HL-60 (cell line): ENCODE measurements around the gene SCAMP5.

Experiments
- DNase-seq, 2 experiments: peaks; one replicate each; pipeline ENCODE4 v3.0.0-alpha.2; 2010 to 2020; ENCODE audit warnings: low read depth in 1 of 2, low spot score in 1 of 2
- H3K27ac ChIP-seq: fragments of 250-450 bp; sonication (Bioruptor Pico); replicated peaks from 2 replicates; pipeline ENCODE4 v1.5.1; 2020; ENCODE audit warnings: mild to moderate bottlenecking, moderate library complexity
- H3K27me3 ChIP-seq: fragments of 250-450 bp; sonication (Bioruptor Pico); 2 replicates; pipeline ENCODE4 v1.5.1; 2021; ENCODE audit warnings: mild to moderate bottlenecking, moderate library complexity; ENCODE audit not compliant: insufficient read depth, poor library complexity, severe bottlenecking
- H3K4me3 ChIP-seq: replicated peaks from 2 replicates; pipeline ENCODE4 v1.5.1; 2011; ENCODE audit warnings: mild to moderate bottlenecking, control low read depth, low read length; ENCODE audit not compliant: insufficient read depth
- GABPA ChIP-seq: IDR thresholded peaks from 2 replicates; pipeline ENCODE4 v1.6.1; 2012; ENCODE audit warnings: low read depth
- POLR2AphosphoS5 ChIP-seq: IDR thresholded peaks from 2 replicates; pipeline ENCODE4 v1.6.1; 2012; ENCODE audit warnings: low read depth
- SPI1 ChIP-seq: IDR thresholded peaks from 2 replicates; pipeline ENCODE4 v1.6.1; 2012; ENCODE audit warnings: low read depth, mild to moderate bottlenecking, borderline replicate concordance
- TF ChIP-seq, protein P1 (sequence below): IDR thresholded peaks from 2 replicates; pipeline ENCODE4 v1.6.1; 2012; ENCODE audit warnings: low read depth; ENCODE audit not compliant: insufficient replicate concordance
- TF ChIP-seq, protein P2 (sequence below): IDR thresholded peaks from one replicate; pipeline ENCODE4 v1.5.1; 2011; ENCODE audit warnings: low read length, control low read depth, inconsistent platforms; ENCODE audit not compliant: insufficient read depth

SCAMP5 gene

DNA sequence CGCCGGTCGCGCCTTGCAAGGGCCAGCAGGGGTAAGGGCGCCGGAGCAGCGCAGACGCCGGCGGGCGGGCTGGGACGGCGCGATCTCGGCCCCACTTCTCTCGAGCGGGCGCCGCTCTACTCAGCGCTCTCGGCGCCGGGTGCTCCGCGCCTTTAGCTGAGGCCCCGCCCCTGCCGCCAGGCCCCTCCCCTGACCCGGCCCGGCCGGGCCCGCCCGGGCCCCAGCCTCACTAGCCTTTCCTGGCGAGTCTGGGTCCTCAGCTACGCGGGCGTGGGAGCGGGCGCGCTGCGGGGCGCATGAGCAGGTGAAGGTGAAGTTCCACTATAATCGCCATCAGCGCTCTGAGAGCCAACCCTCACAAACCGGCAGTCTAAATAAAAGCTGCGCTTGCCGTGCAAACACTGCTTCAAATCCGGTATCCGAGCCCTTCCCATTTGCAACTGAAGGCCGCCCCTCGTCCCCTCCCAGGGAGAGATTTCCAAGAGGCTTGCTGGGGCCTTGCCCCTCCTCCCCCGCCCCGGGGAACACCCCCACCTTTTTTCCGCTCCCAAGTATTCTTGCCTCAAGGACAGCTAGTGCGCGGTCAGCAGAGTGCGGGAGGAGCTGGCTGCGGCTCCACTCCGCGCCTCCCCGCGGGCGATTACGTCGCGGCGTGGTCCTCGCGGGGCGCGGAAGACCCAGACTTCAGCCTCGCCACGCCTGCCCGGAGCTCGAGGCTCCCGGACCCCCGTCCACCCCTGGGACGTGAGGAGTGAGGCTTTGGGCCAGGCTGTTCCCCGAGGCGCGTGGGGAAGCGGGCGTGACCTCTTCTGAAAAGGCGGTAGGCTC, 38.5 kb upstream of the SCAMP5 start, which contains the start of gene RPP25:
Gene RPP25, minus strand, starts transcription at position 125 of the 828 bp plus-strand sequence. CDS start 189 bp downstream, outside the sequence.
- H3K27me3 ChIP-seq: peaks cover 42% of the 10 kb centered on the region
- TF ChIP-seq POLR2AphosphoS5 (0 out of 2 replicates have a peak, but pooled peaks have one; percentile 30), SPI1 (no peak)
- no peak within 1 kb of the TSS for H3K27ac ChIP-seq
- peak within 1 kb of the TSS; percentile 48 for H3K4me3 ChIP-seq
- peak in 1 of 2 experiments; percentile 55 for DNase-seq

DNA sequence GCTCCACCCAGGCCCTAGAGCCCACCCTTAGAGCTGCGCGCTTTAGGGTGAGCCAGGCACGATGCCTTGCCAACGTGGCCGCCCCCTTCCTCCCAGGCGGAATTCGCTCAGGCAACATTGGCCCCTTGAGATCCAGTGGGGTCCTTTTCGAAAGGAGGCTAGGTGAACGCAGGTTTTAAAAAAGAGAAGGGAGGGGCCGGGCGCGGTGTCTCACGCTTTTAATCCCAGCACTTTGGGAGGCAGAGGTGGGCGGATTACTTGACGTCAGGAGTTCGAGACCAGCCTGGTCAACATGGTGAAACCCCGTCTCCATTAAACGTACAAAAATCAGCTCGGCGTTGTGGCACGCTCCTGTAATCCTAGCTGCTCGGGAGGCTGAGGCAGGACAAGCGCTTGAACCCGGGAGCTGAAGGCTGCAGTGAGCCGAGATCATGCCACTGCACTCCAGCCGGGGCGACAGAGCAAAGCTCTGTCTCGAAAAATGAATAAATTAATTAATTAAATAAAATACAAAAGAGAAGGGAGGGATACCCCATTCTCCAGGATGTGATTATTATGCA, 37.8 kb upstream of the SCAMP5 start:
- no peak for TF ChIP-seq GABPA
- no peak for TF ChIP-seq SPI1
- TF ChIP-seq, protein P1, sequence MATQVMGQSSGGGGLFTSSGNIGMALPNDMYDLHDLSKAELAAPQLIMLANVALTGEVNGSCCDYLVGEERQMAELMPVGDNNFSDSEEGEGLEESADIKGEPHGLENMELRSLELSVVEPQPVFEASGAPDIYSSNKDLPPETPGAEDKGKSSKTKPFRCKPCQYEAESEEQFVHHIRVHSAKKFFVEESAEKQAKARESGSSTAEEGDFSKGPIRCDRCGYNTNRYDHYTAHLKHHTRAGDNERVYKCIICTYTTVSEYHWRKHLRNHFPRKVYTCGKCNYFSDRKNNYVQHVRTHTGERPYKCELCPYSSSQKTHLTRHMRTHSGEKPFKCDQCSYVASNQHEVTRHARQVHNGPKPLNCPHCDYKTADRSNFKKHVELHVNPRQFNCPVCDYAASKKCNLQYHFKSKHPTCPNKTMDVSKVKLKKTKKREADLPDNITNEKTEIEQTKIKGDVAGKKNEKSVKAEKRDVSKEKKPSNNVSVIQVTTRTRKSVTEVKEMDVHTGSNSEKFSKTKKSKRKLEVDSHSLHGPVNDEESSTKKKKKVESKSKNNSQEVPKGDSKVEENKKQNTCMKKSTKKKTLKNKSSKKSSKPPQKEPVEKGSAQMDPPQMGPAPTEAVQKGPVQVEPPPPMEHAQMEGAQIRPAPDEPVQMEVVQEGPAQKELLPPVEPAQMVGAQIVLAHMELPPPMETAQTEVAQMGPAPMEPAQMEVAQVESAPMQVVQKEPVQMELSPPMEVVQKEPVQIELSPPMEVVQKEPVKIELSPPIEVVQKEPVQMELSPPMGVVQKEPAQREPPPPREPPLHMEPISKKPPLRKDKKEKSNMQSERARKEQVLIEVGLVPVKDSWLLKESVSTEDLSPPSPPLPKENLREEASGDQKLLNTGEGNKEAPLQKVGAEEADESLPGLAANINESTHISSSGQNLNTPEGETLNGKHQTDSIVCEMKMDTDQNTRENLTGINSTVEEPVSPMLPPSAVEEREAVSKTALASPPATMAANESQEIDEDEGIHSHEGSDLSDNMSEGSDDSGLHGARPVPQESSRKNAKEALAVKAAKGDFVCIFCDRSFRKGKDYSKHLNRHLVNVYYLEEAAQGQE: no peak
- TF ChIP-seq POLR2AphosphoS5: no peak
- TF ChIP-seq, protein P2, sequence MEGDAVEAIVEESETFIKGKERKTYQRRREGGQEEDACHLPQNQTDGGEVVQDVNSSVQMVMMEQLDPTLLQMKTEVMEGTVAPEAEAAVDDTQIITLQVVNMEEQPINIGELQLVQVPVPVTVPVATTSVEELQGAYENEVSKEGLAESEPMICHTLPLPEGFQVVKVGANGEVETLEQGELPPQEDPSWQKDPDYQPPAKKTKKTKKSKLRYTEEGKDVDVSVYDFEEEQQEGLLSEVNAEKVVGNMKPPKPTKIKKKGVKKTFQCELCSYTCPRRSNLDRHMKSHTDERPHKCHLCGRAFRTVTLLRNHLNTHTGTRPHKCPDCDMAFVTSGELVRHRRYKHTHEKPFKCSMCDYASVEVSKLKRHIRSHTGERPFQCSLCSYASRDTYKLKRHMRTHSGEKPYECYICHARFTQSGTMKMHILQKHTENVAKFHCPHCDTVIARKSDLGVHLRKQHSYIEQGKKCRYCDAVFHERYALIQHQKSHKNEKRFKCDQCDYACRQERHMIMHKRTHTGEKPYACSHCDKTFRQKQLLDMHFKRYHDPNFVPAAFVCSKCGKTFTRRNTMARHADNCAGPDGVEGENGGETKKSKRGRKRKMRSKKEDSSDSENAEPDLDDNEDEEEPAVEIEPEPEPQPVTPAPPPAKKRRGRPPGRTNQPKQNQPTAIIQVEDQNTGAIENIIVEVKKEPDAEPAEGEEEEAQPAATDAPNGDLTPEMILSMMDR: no peak
- no peak overlapping the region for H3K27ac ChIP-seq
- H3K27me3 ChIP-seq: peaks cover 42% of the 10 kb centered on the region
- no peak for DNase-seq
- H3K4me3 ChIP-seq: no peak overlapping the region; the same call in 1 of the 2 replicates

DNA sequence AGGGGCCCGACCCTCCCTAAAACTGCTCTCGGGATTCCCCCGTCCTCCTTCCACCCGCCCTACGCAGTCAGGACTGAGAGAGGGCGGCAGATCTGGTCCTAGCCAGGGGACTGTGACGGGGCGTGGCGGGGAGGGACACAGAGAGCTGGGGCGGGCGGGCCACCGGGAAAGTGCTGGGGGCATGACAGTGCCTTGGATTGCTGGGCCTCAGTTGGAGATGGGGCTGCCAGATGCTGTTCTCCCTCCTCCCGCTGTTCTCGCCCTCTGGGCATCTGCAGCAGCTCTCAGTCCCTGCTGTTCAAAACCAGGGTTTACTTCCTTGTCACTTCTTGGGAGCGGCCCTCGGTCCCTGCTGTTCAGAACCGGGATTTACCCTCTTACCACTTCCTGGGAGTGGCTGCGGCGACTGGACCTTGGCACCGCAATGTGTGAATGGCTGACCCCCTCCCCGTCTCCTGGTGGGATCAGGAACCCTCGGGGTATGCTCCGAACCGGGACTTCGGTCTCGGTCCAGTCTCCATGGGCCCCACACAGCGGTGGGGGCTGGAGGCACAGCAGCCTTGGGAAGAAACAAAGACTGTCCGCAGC, 36.9 kb upstream of the SCAMP5 start:
- H3K27ac ChIP-seq: no peak overlapping the region
- no peak for DNase-seq
- H3K27me3 ChIP-seq: peaks cover 42% of the 10 kb centered on the region
- TF ChIP-seq, protein P1: no peak
- TF ChIP-seq, protein P2: no peak
- TF ChIP-seq SPI1 (no peak), GABPA (no peak), POLR2AphosphoS5 (no peak)
- H3K4me3 ChIP-seq: no peak overlapping the region

DNA sequence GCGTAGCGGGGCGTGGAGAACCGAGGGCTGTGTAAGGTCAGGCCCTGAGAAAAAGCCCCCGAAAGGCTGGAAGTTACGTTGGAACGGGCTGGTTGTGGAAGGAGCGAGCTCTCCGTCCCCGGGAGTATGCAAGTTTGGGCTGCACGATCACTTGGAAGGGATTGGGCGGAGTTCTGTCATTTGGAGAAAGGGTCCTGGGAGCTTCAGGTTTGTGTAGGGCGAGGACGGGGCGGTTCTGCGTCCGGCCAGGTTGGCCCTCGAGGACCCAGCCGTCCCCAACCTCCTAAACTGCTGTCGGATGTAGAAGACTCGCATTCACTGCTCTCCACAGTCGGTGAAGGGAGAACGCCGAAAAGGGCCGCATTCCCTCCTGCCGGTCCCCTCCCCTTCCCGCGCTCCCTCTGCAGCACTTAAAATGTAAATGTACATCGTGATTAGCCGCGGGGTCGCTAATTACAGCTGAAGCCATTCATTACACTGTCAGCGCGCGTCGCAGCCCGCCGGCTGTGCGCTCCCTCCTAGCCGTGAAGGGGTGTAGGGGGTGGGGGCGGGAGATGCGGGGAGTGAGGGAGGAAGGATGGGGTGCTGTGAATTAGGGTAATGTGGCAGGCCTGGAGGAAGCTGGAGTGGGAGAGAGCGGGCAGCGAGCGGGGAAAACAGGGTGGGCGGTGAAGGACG, 36.3 kb upstream of the SCAMP5 start:
- Histone ChIP-seq H3K27ac (no peak overlapping the region), H3K27me3 (peaks cover 42% of the 10 kb centered on the region), H3K4me3 (no peak overlapping the region)
- no peak for DNase-seq
- TF ChIP-seq SPI1 (no peak), GABPA (no peak)
- TF ChIP-seq, protein P1: no peak
